NCI-H748 (cell line): ENCODE measurements around the gene GLP2R.

Experiments used
- DNase-seq: peaks from one replicate; lab custom pipeline; 2025; ENCODE audit not compliant: unreplicated experiment; lab: John Stamatoyannopoulos, UW

The GLP2R gene

DNA sequence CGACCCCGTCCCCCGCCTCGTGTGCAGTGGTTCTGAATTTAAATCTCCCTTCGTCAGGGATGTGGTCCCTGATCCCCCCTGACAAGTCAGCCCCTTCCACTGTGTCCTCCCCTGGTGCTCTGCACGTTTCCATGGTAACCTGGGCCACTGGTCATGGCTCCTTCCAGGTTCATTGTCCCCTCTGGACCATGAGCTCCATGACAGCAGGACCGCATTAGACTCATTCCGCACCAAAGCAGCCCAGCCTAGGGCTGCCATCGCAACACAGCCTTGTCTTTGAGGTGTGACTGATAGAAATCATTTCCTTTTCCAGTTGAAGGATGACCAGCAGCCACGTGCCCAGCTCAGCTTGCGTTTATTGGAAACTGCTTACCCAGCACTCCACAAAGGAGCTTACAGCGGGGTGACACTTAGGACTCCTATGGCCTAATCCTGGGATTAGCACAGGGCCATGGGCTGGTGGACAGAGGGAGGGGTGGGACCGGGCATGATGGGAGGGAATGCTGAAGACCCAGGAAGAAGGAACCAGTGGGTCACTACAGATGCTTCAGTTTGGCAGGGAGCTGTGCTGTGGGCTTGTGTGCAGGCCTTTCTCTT, 71.7 kb downstream of the GLP2R start:
- no peak for DNase-seq

- no peak for DNase-seq
Measured at GRCh38 chr17:9898812-9899211, 73.1 kb downstream of the GLP2R start.

- DNase-seq: no peak
Measured at GRCh38 chr17:9899280-9900043, 73.7 kb downstream of the GLP2R start.

DNA sequence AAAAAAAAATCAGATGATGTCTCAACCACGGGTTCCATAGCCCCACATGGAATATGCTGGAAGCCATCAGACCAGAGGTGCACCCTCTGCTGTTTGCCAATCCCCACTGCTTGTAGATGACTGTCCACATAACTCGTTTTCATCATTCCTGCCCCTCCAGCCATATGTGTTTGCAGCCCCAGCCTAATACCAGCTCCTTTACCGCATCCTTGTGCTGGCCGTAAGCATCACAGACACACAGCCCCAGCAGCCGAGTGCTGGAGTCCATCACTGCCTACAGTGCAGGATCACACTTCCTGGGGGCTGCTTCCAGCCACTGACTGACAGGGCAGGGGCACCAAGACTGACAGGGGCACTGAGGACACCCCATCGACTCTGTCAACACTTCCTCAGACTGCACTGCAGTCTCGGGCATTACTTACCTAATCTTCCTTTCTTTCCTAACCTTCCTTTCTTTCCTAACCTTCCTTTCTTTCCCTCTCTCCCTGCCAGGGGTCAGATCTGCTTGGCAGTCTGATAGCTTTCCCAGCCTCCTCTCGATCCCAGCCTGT, 74.4 kb downstream of the GLP2R start:
- DNase-seq: no peak

DNA sequence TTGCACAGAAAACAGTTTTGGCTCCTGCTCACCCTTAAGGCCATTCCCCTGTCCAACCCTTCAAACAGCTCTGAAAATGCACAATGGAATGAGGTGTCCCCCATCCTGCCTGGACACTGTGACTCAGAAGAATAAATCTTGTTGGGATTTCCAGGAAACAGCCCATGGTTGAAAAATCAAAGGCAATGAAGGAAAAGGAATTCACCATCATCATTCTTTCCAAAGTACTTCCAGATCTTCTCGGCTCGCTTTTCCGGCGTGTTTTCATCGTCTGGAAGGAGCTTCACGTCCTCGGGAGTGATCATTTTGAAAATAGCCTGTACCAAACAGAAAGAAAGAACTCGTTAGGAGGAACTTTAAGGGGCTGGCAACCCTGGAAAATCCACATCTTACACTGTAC, 75.1 kb downstream of the GLP2R start:
- no peak for DNase-seq

DNA sequence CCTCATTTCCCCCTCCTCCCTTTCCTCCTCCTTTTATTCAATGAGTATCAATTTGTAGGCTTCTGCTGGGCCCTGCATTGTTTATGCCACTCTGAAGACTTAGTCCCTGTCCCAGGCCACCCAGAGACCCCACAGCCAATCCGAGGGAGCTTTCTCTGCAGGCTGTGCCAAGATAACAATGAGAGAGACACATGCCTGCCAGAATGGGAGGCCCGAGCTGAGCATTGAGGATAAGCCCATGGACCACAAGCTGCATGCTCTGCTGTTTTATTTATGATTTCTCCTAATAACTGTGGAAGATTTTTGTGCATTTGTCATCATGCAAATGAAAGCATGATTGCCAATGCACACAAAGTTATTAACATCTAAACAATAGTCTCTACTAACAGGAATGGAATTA, 76.4 kb downstream of the GLP2R start:
- DNase-seq: no peak

DNA sequence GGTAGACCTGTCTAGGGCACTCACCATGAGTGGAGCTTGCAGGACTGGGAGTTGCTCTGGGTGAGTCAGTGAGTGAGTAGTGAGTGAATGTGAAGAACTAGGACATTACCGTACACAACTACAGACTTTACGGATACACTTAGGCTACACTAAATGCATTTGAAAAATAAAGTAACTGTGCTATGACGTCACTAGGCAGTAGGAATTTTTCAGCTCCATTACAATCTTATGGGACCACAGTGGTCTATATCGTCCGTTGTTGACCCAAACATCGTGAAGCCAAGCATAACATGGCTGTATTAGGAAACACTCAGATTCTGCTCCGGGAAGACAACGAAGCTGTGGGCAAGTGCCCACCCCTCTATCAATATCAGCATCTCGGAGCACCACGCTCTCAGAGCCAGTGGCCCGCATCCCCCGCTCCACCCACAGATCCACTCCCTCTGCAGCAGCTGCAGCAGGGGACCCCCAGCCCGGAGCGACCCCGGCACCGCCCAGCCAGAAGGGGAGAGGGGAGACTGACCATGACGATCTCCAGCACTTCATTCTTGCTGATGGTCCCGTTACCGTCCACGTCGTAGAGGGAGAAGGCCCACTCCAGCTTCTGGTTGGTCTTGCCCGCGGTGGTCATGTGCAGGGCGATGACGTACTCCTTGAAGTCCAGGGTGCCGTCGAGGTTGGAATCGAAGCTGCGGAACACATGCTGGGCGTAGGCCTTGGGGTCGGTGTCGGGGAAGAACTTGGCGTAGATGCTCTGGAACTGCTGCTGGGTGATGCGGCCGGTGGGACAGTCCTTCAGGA, 78.8 kb downstream of the GLP2R start:
- DNase-seq: no peak

GRCh38 chr17:9905078-9905415, 79.3 kb downstream of the GLP2R start, which contains the start of gene RCVRN:
RCVRN (minus strand) TSS chr17:9905271; CDS start chr17:9905180, 91 bp downstream.
- no peak for DNase-seq

GRCh38 chr17:9905902-9906301, 80.2 kb downstream of the GLP2R start:
- DNase-seq: no peak

- no peak for DNase-seq
Measured at GRCh38 chr17:9906616-9907015, 80.9 kb downstream of the GLP2R start.

- no peak for DNase-seq
Measured at GRCh38 chr17:9907131-9907530, 81.4 kb downstream of the GLP2R start.

GRCh38 chr17:9907883-9908648, 82.3 kb downstream of the GLP2R start:
- DNase-seq: no peak

DNA sequence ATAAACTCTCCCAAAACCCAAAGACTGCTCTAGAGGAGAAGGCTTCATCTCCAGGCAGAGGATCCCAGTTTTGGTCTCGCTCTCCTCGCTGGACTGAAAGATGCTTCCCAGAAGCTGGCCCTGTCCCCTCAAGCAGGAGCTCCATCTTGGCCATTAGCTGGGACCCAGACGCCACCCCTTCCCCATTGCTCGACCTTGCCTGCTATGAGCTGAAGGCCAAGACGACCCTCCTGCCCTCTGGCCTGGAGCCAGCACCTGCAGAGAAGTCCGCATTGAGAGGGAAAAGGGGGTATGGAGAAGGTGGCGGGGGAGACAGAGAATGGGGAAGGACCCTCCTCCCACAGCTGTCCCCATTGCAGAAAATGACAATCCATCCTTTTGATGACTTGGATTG, 82.9 kb downstream of the GLP2R start:
- no peak for DNase-seq

- no peak for DNase-seq
Measured at GRCh38 chr17:9911089-9911488, 85.4 kb downstream of the GLP2R start.

GRCh38 chr17:9912121-9913099, 86.7 kb downstream of the GLP2R start:
- DNase-seq: no peak

GRCh38 chr17:9913476-9913875, 87.8 kb downstream of the GLP2R start:
- DNase-seq: no peak

- DNase-seq: no peak
Measured at GRCh38 chr17:9916108-9916507, 90.4 kb downstream of the GLP2R start.

GRCh38 chr17:9917131-9917530, 91.4 kb downstream of the GLP2R start:
- DNase-seq: no peak

DNA sequence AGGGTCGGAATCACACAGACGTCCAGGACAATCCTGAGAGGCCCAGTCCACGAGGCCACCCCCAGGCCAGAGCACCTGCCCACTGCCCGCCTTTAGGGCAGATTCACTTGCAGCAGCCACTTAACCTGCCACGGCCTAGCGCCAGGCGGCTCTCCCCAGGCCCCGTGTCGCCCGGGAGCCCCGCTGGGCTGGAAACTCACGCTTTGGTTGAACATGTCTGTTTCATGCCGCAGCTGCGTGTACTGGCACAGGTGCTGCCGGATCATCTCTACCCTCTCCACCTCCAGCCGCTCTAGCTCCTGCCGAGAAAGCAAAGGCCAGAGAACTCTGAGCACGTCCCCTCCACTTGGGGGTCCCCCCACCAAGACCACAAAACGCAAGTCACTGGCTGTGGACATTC, 92.1 kb downstream of the GLP2R start:
- DNase-seq: no peak

DNA sequence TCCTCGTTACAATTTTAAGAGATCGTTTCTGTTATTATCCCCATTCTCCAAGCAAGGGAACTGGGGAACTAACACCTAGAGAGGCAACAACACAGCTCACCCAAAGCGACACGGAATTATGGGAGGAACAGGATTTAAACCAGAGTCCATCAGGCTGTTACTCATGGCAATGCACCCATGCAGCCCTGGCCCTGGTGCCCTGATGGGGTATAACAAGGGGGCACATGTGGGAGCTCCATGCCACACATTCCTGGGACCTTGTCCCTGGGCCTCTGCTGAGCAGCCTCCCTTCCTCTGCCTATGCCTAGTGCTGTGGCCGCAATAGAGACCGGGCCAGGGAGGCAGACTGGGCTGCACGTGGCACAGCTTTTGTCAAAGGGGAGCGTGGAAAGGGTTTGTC, 92.6 kb downstream of the GLP2R start:
- no peak for DNase-seq
